Activated CD4-positive, alpha-beta T cell treated with anti-CD3 and anti-CD28 coated beads, Interleukin-2, amount 50 U/mL, for 1 hour (primary cell): Measurements from ENCODE around the gene PRKCH.

ENCODE experiments used
- DNase-seq: peaks from one replicate; pipeline ENCODE4 v3.0.0-alpha.2; 2020

The PRKCH gene

GRCh38 chr14:61574514-61574807 lies 253.1 kb downstream of the PRKCH start:
- DNase-seq, result no peak

- no peak for DNase-seq
Observed at GRCh38 chr14:61575126-61575525, 253.7 kb downstream of the PRKCH start.

GRCh38 chr14:61575551-61576150 lies 254.3 kb downstream of the PRKCH start:
- no peak for DNase-seq

DNA sequence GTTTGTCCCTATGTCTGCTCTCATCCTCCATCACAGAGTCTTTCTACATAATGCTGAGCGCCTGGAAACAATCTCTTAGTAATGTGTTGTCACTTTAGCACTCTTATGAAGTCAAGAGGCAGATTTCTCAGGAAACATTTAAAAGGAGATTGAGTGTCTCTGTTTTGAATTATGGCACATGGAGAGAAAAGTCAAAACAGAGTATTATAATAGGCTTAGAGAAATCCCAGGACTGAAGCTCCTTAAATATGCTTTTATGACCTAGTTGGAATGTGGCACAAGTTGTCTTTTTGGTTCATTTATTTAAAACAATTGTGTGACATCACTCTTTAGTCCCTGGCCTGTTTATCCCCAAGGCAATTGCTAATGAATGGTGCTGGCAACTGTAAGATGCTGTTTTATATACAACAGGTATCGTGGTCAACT lies 256.1 kb downstream of the PRKCH start:
- DNase-seq, result no peak

DNA sequence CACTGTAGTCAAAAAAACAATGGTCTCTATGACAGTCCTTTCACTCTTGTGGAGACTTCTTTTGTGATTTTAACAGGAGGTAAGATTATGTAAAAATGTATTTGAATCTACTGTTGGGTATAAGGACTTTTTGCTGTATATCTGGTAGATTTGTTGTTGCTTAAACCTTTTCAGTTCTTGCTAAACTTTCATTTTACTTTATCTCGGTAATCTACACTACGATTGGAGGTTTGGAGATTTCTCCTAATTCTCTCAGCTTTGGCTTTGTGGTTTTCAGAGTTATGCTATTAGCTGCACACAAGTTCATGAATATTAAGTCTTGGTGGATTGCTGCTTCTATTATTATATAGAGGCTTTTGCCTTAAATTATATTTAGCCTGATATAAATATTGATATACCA lies 257.4 kb downstream of the PRKCH start:
- no peak for DNase-seq

- DNase-seq, result no peak
Observed at GRCh38 chr14:61581340-61581739, 260.0 kb downstream of the PRKCH start.

GRCh38 chr14:61581955-61582615 lies 260.7 kb downstream of the PRKCH start:
- no peak for DNase-seq

GRCh38 chr14:61582815-61583214 lies 261.4 kb downstream of the PRKCH start:
- DNase-seq, result no peak

DNA sequence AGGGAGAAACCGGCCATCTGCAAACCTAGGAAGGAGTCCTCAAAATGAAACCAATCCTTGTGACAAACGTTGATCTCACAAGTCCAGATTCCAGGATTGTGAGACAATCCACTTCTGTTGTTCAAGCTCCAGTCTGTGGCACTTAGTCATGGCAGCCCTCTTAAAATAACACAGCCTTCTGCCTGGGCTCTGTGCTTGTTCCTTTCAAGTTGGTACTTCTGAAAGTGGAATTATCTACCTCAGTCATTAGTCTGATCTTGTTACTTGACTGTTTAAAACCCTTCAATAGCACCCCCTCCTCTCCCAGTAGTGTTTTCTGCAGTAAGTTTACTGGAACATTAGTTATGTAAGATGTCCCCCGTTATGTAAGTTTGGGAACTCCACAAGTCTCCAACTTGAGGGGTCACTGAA lies 263.0 kb downstream of the PRKCH start:
- no peak for DNase-seq

GRCh38 chr14:61585598-61586543 lies 264.5 kb downstream of the PRKCH start:
- no peak for DNase-seq

- DNase-seq, result no peak
Observed at GRCh38 chr14:61586544-61587055, 265.2 kb downstream of the PRKCH start.

GRCh38 chr14:61587081-61587713 lies 265.8 kb downstream of the PRKCH start:
- no peak for DNase-seq

- DNase-seq, result no peak
Observed at GRCh38 chr14:61588419-61588901, 267.1 kb downstream of the PRKCH start.

GRCh38 chr14:61589691-61590581 lies 268.6 kb downstream of the PRKCH start:
- DNase-seq, result no peak

GRCh38 chr14:61591862-61592261 lies 270.5 kb downstream of the PRKCH start:
- DNase-seq, result no peak

- no peak for DNase-seq
Observed at GRCh38 chr14:61593330-61593729, 272.0 kb downstream of the PRKCH start.

DNA sequence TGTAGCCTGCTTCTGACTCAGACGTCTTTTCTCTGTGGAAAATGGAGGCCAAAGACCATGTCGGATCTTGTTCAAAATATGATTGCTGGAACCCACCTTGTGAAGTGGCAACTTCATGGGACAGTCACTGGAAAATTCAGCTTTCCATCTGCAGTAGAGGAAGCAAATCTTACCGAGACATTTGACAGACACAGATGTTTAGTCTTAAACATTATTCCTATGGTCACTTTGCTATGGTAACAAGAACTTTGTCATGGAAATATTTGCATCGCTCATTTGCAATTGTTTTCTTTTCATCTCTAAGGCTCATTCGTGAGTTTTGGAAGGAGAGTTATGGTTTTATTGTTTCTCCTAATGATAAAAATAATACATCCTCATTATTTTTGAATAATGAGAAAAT lies 275.6 kb downstream of the PRKCH start:
- DNase-seq, result no peak

DNA sequence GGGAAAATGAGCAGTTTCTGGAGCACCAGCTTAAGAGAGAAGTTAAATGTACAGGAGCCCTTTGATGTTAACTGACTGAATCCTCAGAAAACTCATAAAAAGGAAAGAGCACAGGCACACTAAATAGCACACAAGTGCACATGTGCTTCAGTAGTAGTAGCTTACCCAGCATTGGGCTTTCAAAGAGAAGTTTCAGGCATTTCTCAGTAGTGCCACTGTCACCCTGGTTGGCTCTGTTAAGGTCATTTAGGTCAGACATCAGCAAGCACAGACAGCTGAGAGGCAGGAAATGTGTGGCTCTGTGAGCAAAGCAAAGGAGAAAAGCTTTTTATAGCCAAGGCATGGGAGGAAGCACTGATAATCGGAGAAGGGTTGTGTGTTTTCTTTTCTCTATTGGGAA lies 277.6 kb downstream of the PRKCH start:
- no peak for DNase-seq

- no peak for DNase-seq
Observed at GRCh38 chr14:61599942-61600341, 278.6 kb downstream of the PRKCH start.
